Measurements from ENCODE around the gene KIF27.
"Not testable (repeated sequence)": the region's sequence is repeated elsewhere in the genome, so short reads cannot be mapped to it uniquely, and the experiment has no call there.

The KIF27 gene

DNA sequence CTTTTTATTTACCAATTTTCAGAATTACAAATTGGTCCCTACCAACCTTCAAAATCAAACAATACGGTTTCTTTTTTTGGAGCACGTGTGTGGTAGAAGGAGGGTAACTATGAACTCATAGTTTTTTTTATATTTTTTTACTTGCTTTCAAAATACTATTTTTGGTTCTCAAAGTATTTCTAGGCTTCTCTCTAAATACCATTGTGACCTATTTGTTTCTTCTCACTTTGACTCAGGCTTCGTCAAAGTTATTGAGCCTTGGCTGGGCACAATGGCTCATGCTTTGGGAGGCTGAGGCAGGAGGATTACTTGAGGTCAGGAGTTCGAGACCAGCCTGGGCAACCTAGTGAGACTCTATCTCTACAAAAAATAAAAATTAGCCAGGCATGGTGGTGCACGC lies 11.6 kb upstream of the KIF27 start:
- H3K4me3 ChIP-seq (ENCODE audit: low read depth, low read length), result no peak overlapping the region
- TF ChIP-seq, protein P1, sequence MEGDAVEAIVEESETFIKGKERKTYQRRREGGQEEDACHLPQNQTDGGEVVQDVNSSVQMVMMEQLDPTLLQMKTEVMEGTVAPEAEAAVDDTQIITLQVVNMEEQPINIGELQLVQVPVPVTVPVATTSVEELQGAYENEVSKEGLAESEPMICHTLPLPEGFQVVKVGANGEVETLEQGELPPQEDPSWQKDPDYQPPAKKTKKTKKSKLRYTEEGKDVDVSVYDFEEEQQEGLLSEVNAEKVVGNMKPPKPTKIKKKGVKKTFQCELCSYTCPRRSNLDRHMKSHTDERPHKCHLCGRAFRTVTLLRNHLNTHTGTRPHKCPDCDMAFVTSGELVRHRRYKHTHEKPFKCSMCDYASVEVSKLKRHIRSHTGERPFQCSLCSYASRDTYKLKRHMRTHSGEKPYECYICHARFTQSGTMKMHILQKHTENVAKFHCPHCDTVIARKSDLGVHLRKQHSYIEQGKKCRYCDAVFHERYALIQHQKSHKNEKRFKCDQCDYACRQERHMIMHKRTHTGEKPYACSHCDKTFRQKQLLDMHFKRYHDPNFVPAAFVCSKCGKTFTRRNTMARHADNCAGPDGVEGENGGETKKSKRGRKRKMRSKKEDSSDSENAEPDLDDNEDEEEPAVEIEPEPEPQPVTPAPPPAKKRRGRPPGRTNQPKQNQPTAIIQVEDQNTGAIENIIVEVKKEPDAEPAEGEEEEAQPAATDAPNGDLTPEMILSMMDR (IDR thresholded peaks at IDR 0.05; ENCODE audit: control insufficient read depth, extremely low read depth, insufficient read depth), result no peak
- no peak for DNase-seq (ENCODE audit: low read depth)

DNA sequence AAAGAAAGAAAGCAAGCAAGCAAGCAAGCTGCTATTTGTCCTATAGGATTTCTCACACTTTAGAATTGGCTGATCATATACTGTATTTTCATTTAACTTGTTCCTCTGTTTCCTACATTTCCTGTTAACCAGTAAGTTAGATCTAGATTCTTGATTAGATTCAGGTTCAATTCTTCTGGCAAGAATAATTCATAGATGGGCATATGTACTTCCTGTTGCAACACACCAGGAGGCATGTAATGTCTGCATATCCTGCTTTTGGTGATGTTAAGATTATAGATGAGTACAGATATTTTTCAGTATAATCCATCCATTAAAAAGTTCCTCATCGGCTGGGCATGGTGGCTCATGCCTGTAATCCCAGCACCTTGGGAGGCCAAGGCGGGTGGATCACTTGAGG lies 10.8 kb upstream of the KIF27 start:
- no peak overlapping the region for H3K4me3 ChIP-seq (ENCODE audit: low read depth, low read length)
- TF ChIP-seq, protein P1 (IDR thresholded peaks at IDR 0.05; ENCODE audit: control insufficient read depth, extremely low read depth, insufficient read depth), result no peak
- DNase-seq (ENCODE audit: low read depth), result no peak

DNA sequence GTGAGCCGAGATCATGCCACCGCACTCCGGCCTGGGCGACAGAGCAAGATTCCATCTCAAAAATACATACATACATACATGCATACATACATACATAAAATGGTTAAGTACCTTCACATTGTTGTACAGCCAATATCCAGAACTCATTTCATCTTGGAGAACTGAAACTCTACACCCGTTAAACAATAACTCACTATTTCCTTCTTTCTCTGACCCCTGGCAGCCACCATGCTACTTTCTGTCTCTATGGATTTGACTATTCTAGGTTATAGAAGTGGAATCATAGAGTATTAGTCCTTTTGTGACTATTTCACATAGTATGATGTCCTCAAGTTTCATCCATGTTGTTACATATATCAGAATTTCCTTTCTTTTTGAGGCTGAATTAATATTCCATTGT lies 9.6 kb upstream of the KIF27 start:
- no peak overlapping the region for H3K4me3 ChIP-seq (ENCODE audit: low read depth, low read length)
- no peak for DNase-seq (ENCODE audit: low read depth)
- TF ChIP-seq, protein P1 (IDR thresholded peaks at IDR 0.05; ENCODE audit: control insufficient read depth, extremely low read depth, insufficient read depth), result no peak

DNA sequence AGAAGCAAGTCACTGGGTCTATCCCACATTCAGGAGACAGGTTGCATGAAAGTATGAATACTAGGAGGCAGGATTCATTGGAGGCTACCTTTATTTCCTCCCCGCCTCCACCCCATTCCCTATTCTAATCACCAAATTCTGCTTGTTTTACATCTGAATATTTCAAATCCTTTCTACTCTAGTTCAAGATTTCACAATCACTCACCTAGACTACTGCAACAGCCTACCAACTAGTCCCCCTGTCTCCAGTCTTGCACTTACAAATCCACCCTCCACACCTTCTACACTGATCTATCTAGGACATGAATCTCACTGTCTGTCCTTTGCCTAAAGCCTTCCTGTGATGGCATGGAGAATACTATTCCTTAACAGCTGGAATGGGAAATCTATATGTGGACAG lies 6.4 kb upstream of the KIF27 start:
- TF ChIP-seq, protein P1 (IDR thresholded peaks at IDR 0.05; ENCODE audit: control insufficient read depth, extremely low read depth, insufficient read depth), result no peak
- no peak for DNase-seq (ENCODE audit: low read depth)
- no peak overlapping the region for H3K4me3 ChIP-seq (ENCODE audit: low read depth, low read length)

DNA sequence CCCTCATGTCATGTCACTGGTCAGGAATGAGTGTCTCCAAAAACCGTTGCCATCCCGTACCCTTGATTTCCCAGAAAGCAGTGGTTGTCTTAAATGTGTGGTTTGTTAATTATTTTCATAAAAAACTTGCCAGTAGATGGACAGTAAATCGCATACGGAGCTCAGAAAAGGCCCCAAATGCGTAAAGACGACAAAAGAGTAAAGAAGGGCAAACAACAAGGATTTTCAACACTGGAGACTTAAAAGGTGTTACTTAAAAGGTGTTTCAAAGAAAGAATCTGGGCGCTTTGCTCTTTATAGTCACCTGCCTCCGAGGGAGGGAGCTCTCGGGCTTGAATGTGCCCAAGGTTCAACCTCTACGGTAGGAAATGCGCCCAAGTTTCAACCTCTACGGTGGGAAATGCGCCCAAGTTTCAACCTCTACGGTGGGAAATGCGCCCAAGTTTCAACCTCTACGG lies 734 bp downstream of the KIF27 start:
- TF ChIP-seq, protein P1 (IDR thresholded peaks at IDR 0.05; ENCODE audit: control insufficient read depth, extremely low read depth, insufficient read depth), result peak; percentile 47
- peak overlapping the region; percentile 59 for H3K4me3 ChIP-seq (ENCODE audit: low read depth, low read length)
- peak; percentile 39 for DNase-seq (ENCODE audit: low read depth)

DNA sequence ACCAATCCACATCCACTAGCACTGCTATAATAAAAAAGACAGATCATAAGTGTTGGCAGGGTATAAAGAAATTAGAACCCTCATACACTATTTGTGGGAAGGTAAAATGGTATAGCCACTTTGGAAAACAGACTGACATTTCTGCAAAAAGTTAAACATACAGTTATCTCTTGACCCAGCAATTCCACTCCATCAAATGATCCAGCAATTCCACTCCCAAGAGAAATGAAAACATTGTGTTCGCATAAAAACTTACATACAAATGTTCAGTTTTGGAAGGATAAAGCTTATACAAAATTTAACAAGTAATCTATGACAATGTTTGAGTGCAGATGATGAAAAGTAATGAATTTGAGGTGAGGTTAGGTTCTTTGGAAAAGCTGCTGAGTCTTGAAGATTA lies 2.1 kb downstream of the KIF27 start:
- TF ChIP-seq, protein P1 (IDR thresholded peaks at IDR 0.05; ENCODE audit: control insufficient read depth, extremely low read depth, insufficient read depth), result no peak
- H3K4me3 ChIP-seq (ENCODE audit: low read depth, low read length), result no peak overlapping the region
- DNase-seq (ENCODE audit: low read depth), result no peak

DNA sequence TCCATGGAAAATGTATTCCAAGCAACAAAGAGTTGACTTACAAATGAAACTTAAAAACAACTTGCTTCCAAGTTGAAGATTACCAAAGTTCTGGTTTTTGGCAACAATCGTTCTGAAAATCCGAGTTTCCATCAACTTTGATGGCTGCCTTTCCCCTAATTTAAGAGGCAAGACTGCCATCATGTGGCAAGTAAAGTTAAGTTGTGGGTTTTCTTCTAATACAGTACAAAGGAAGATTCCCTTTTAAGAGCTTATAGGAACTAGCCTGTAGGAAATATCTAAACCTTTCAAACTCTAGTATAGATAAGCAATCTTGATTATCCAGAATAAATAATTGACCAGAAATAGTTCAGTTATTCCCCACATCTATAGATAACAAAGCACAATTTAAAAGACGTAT lies 9.0 kb downstream of the KIF27 start:
- DNase-seq (ENCODE audit: low read depth); H3K4me3 ChIP-seq (ENCODE audit: low read depth, low read length): not testable (repeated sequence)
- TF ChIP-seq, protein P1 (IDR thresholded peaks at IDR 0.05; ENCODE audit: control insufficient read depth, extremely low read depth, insufficient read depth), result peak; percentile 34
